ENCODE data around the gene TMPRSS2.
A peak's percentile ranks its signal among the peaks of the same experiment; 100 is the strongest.
"Not testable (repeated sequence)": the region's sequence is repeated elsewhere in the genome, so short reads cannot be mapped to it uniquely, and the experiment has no call there.

The TMPRSS2 gene

DNA sequence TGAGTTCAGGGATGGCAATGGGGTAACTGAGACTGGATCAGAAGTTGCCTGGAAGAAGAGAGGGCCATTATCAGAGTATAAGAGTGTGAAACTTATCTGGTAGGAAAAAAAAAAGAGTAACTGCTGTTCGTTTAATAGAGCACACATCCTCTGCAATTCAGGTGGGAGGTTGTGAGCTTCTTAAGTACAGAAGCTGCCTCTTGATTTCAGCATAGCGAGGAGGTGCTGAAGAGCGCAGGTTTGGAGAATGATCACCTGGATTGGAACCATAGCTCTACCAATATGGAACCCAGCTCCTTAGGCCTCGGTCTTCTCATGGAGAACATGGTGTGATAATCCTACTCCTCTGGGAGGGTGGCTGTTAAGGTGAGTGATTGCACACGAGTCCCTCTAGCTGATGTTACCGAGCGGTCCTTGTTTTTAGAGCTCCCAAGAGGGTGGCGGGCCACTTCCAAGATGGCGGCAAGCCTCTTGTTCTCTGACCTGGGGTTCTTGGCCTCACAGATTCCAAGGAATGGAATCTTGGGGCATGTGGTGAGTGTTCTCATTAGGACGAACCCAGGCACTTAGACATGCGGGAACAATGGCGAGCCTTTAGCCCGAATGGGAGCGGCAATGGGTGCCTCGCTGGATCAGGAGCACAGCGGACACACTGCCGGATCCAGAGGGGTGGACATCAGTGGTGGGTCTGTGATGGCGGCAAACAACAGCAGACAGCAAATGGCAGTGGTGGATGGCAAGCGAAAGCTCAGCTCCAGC lies 85.2 kb downstream of the TMPRSS2 start:
- Histone ChIP-seq H3K4me2 (ENCODE audit: low read length) (no peak overlapping the region), H4K8ac (ENCODE audit: low read depth, low read length) (no peak overlapping the region), H3K14ac (ENCODE audit: low read length) (no peak overlapping the region), H2BK12ac (ENCODE audit: low read length) (no peak overlapping the region), H4K12ac (ENCODE audit: low read depth, low read length) (no peak overlapping the region), H2BK120ac (ENCODE audit: insufficient read depth, low read length, poor library complexity) (no peak overlapping the region), H3K18ac (ENCODE audit: low read length) (no peak overlapping the region), H3K79me2 (ENCODE audit: control insufficient read depth, insufficient read depth, low read length, poor library complexity) (peaks cover 2% of the 10 kb centered on the region), H3K4me3 (ENCODE audit: low read depth, low read length) (no peak overlapping the region), H3K9me3 (ENCODE audit: insufficient read depth, low read depth, low read length) (peaks cover 3% of the 10 kb centered on the region), H4K91ac (ENCODE audit: low read depth, low read length) (no peak overlapping the region), H3K36me3 (ENCODE audit: control insufficient read depth in 1 of 2, insufficient read depth in 2 of 2, low read length in 2 of 2) (no peaks in the 10 kb centered on the region), H3K4ac (ENCODE audit: low read depth, low read length) (no peak overlapping the region), H3K9ac (ENCODE audit: low read length) (no peak overlapping the region), H3K27me3 (ENCODE audit: insufficient read depth, low read length) (peaks cover 13% of the 10 kb centered on the region), H3K4me1 (ENCODE audit: control insufficient read depth in 1 of 2, insufficient read depth in 2 of 2, low read length in 2 of 2) (peaks cover 0 to 7% of the 10 kb centered on the region in 2 experiments), H2AK5ac (ENCODE audit: low read length) (no peak overlapping the region), H3K27ac (ENCODE audit: low read depth, low read length) (no peak overlapping the region), H2AFZ (ENCODE audit: insufficient read depth, low read length, poor library complexity) (no peak overlapping the region), H2BK5ac (ENCODE audit: low read depth, low read length, poor library complexity) (no peak overlapping the region), H3K23ac (ENCODE audit: low read length) (no peak overlapping the region), H3K79me1 (ENCODE audit: low read length) (no peaks in the 10 kb centered on the region)
- no CpG with 5 or more reads among the region's 19 CpGs for WGBS (ENCODE audit: extremely low coverage, insufficient coverage, insufficient read length)
- no peak for DNase-seq

- H3K79me2 ChIP-seq (ENCODE audit: control insufficient read depth, insufficient read depth, low read length, poor library complexity), result not testable (repeated sequence)
These were observed 87.0 kb downstream of the TMPRSS2 start for GRCh38 chr21:41420998-41421397.

DNA sequence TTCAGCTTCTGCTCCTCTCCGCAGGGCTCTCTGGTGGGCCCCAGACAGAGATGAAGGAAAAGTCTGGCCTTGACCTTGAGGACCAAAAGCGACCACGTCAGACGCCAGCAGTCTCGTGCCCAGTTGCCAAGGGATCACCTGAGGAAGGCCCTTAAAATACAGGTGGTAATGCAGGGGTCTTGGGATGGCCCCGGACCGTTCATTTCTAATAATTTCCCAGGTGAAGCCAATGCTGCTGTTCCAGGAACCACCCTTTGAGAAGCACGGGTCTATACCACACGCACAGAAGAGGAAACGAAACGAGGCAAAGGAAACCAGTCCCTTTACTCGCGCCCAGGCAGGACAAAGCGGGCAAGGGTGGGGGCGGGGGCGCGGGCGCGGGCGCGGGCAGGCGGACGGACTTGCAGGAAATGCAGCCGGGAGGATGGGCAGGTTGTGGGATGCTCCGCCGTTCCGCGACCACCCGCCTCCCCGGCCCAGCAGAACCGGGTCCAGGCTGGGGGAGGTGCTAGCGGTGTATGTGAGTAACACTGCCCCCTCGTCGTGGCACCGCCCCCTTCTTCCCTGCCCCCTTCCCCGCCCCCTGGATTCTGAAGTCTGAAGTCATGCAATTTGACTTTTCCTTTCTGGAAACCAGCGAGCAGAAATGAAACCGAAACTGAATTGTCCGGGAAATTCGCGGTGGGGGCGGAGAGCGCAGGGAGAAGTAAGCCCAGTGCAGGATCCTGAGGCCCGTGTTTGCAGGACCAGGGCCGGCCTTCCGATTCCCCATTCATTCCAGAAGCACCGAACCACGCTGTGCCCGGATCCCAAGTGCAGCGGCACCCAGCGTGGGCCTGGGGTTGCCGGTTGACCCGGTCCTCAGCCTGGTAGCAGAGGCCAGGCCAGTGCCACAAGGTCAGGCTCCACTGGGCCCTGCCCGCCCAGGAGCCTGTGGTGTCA lies 87.8 kb downstream of the TMPRSS2 start:
- Histone ChIP-seq H2BK12ac (ENCODE audit: low read length) (no peak overlapping the region), H2BK5ac (ENCODE audit: low read depth, low read length, poor library complexity) (no peak overlapping the region), H3K9me3 (ENCODE audit: insufficient read depth, low read depth, low read length) (peaks cover 2% of the 10 kb centered on the region), H3K4me1 (ENCODE audit: control insufficient read depth in 1 of 2, insufficient read depth in 2 of 2, low read length in 2 of 2) (peaks cover 0 to 3% of the 10 kb centered on the region in 2 experiments), H3K79me1 (ENCODE audit: low read length) (no peaks in the 10 kb centered on the region), H4K91ac (ENCODE audit: low read depth, low read length) (no peak overlapping the region), H3K9ac (ENCODE audit: low read length) (peak overlapping the region; percentile 18), H2BK120ac (ENCODE audit: insufficient read depth, low read length, poor library complexity) (no peak overlapping the region), H3K36me3 (ENCODE audit: control insufficient read depth in 1 of 2, insufficient read depth in 2 of 2, low read length in 2 of 2) (no peaks in the 10 kb centered on the region), H3K4ac (ENCODE audit: low read depth, low read length) (no peak overlapping the region), H3K18ac (ENCODE audit: low read length) (no peak overlapping the region), H2AK5ac (ENCODE audit: low read length) (no peak overlapping the region), H3K27me3 (ENCODE audit: insufficient read depth, low read length) (no peaks in the 10 kb centered on the region), H3K14ac (ENCODE audit: low read length) (peak overlapping the region; percentile 13), H3K4me2 (ENCODE audit: low read length) (peak overlapping the region; percentile 72), H3K79me2 (ENCODE audit: control insufficient read depth, insufficient read depth, low read length, poor library complexity) (peaks cover 2% of the 10 kb centered on the region), H2AFZ (ENCODE audit: insufficient read depth, low read length, poor library complexity) (peak overlapping the region; percentile 38), H4K8ac (ENCODE audit: low read depth, low read length) (peak overlapping the region; percentile 58), H3K23ac (ENCODE audit: low read length) (no peak overlapping the region), H3K4me3 (ENCODE audit: low read depth, low read length) (peak overlapping the region; percentile 64), H3K27ac (ENCODE audit: low read depth, low read length) (no peak overlapping the region), H4K12ac (ENCODE audit: low read depth, low read length) (peak overlapping the region; percentile 3)
- DNase-seq, result peak; percentile 83 to 95
- WGBS (ENCODE audit: extremely low coverage, insufficient coverage, insufficient read length), result no CpG with 5 or more reads among the region's 54 CpGs

More at GRCh38 chr21:41420998-41421397, 87.0 kb downstream of the TMPRSS2 start:
- not testable (repeated sequence) for H3K27me3 ChIP-seq (ENCODE audit: insufficient read depth, low read length); H3K4me2 ChIP-seq (ENCODE audit: low read length); H3K9ac ChIP-seq (ENCODE audit: low read length); DNase-seq; H4K12ac ChIP-seq (ENCODE audit: low read depth, low read length); H3K4me1 ChIP-seq (ENCODE audit: control insufficient read depth in 1 of 2, insufficient read depth in 2 of 2, low read length in 2 of 2); H3K23ac ChIP-seq (ENCODE audit: low read length); H3K9me3 ChIP-seq (ENCODE audit: insufficient read depth, low read depth, low read length); H2BK5ac ChIP-seq (ENCODE audit: low read depth, low read length, poor library complexity); H3K36me3 ChIP-seq (ENCODE audit: control insufficient read depth in 1 of 2, insufficient read depth in 2 of 2, low read length in 2 of 2); H2BK12ac ChIP-seq (ENCODE audit: low read length); H4K8ac ChIP-seq (ENCODE audit: low read depth, low read length); H3K79me1 ChIP-seq (ENCODE audit: low read length); H3K4me3 ChIP-seq (ENCODE audit: low read depth, low read length); H4K91ac ChIP-seq (ENCODE audit: low read depth, low read length); H3K18ac ChIP-seq (ENCODE audit: low read length); H2BK120ac ChIP-seq (ENCODE audit: insufficient read depth, low read length, poor library complexity); H3K14ac ChIP-seq (ENCODE audit: low read length); H3K27ac ChIP-seq (ENCODE audit: low read depth, low read length); H2AFZ ChIP-seq (ENCODE audit: insufficient read depth, low read length, poor library complexity); H2AK5ac ChIP-seq (ENCODE audit: low read length); H3K4ac ChIP-seq (ENCODE audit: low read depth, low read length)
- no CpG with 5 or more reads among the region's 8 CpGs for WGBS (ENCODE audit: extremely low coverage, insufficient coverage, insufficient read length)

DNA sequence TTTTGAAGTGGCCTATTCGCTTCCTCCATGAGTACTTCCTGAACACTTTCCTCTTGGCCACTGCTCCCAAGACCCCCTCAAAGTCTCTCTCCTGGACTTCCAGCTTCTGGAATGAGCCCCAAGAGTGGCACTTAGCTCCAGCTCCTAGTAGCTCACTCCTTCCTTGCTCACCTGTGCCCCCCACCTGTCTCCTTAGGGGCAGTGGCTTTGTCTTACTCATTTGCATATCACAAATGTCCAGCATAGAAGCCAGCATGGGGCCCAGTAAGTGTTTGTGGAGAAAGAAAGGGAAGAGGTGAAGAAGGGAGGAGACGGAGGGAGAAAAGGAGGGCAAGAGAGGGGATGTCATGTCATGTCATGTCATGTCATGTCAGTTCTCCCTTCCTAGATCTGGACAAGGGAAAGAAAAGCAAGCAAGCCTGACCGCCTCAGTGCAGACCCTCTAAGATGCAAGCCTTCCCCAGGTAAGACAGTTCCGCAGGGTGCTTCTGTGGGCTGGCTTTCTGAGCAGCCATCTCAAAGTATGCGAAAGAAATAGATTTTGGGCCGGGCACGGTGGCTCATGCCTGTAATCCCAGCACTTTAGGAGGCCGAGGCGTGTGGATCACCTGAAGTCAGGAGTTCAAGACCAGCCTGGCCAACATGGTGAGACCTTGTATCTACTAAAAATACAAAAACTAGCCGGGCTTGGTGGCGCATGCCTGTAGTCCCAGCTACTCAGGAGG lies 88.8 kb downstream of the TMPRSS2 start:
- no peak overlapping the region for H4K91ac ChIP-seq (ENCODE audit: low read depth, low read length)
- H3K18ac ChIP-seq (ENCODE audit: low read length), result no peak overlapping the region
- H2AK5ac ChIP-seq (ENCODE audit: low read length), result no peak overlapping the region
- H3K23ac ChIP-seq (ENCODE audit: low read length), result no peak overlapping the region
- no peaks in the 10 kb centered on the region for H3K36me3 ChIP-seq (ENCODE audit: control insufficient read depth in 1 of 2, insufficient read depth in 2 of 2, low read length in 2 of 2)
- H3K79me2 ChIP-seq (ENCODE audit: control insufficient read depth, insufficient read depth, low read length, poor library complexity), result peaks cover 2% of the 10 kb centered on the region
- peaks cover 2% of the 10 kb centered on the region for H3K9me3 ChIP-seq (ENCODE audit: insufficient read depth, low read depth, low read length)
- H4K12ac ChIP-seq (ENCODE audit: low read depth, low read length), result no peak overlapping the region
- H3K27me3 ChIP-seq (ENCODE audit: insufficient read depth, low read length), result no peaks in the 10 kb centered on the region
- no peak for DNase-seq
- no peak overlapping the region for H3K9ac ChIP-seq (ENCODE audit: low read length)
- no peak overlapping the region for H2BK5ac ChIP-seq (ENCODE audit: low read depth, low read length, poor library complexity)
- WGBS (ENCODE audit: extremely low coverage, insufficient coverage, insufficient read length), result 100% methylated on average over 1 of the region's 11 CpGs
- no peak overlapping the region for H4K8ac ChIP-seq (ENCODE audit: low read depth, low read length)
- H3K4ac ChIP-seq (ENCODE audit: low read depth, low read length), result no peak overlapping the region
- H2BK120ac ChIP-seq (ENCODE audit: insufficient read depth, low read length, poor library complexity), result no peak overlapping the region
- peaks cover 0 to 3% of the 10 kb centered on the region in 2 experiments for H3K4me1 ChIP-seq (ENCODE audit: control insufficient read depth in 1 of 2, insufficient read depth in 2 of 2, low read length in 2 of 2)
- H3K79me1 ChIP-seq (ENCODE audit: low read length), result no peaks in the 10 kb centered on the region
- H2BK12ac ChIP-seq (ENCODE audit: low read length), result no peak overlapping the region
- H3K4me3 ChIP-seq (ENCODE audit: low read depth, low read length), result no peak overlapping the region
- no peak overlapping the region for H3K27ac ChIP-seq (ENCODE audit: low read depth, low read length)
- no peak overlapping the region for H3K14ac ChIP-seq (ENCODE audit: low read length)
- no peak overlapping the region for H3K4me2 ChIP-seq (ENCODE audit: low read length)
- no peak overlapping the region for H2AFZ ChIP-seq (ENCODE audit: insufficient read depth, low read length, poor library complexity)

Data from trophoblast cell (in vitro differentiated cells and primary cell).